Progenitor cell of endocrine pancreas (in vitro differentiated cells): Measurements from ENCODE around the gene LMF2. TPM values are rescaled to one million over a fixed set of nuclear protein-coding genes. Genes with fewer than 3 reads are reported as not detected.

ENCODE experiments used
- DNase-seq: peaks from one replicate; pipeline ENCODE4 v3.0.0; 2021; ENCODE audit warnings: low spot score; ENCODE audit not compliant: unreplicated experiment
- H3K27ac Mint-ChIP-seq: 2 replicates; pipeline ENCODE4 v1.8.0; 2021; ENCODE audit warnings: mild to moderate bottlenecking, moderate library complexity, mixed read lengths
- H3K27me3 Mint-ChIP-seq: 2 replicates; pipeline ENCODE4 v1.8.0; 2021; ENCODE audit warnings: mixed read lengths
- H3K36me3 Mint-ChIP-seq: 2 replicates; pipeline ENCODE4 v1.8.0; 2022; ENCODE audit warnings: mixed read lengths; ENCODE audit not compliant: insufficient read depth
- H3K4me1 Mint-ChIP-seq: 2 replicates; pipeline ENCODE4 v1.8.0; 2021; ENCODE audit warnings: low read depth, mixed read lengths
- H3K4me3 Mint-ChIP-seq: 2 replicates; pipeline ENCODE4 v1.8.0; 2021; ENCODE audit warnings: low read depth, mild to moderate bottlenecking, moderate library complexity, mixed read lengths
- H3K9me3 Mint-ChIP-seq: 2 replicates; pipeline ENCODE4 v1.8.0; 2021; ENCODE audit warnings: low read depth, mixed read lengths
- total RNA-seq: library from RNA; stranded (reverse); gene quantifications from 2 replicates; pipeline ENCODE4 v1.2.1, GENCODE V29; 2021
- TF ChIP-seq, protein P1 (sequence below): fragments of 200-600 bp; sonication (generic); IDR thresholded peaks from one replicate; pipeline ENCODE4 v1.5.0; 2021; ENCODE audit warnings: antibody characterized with exemption, mild to moderate bottlenecking; ENCODE audit not compliant: unreplicated experiment

The LMF2 gene
- total RNA-seq, 1 donor from 2014 or later: 65.5 TPM

DNA sequence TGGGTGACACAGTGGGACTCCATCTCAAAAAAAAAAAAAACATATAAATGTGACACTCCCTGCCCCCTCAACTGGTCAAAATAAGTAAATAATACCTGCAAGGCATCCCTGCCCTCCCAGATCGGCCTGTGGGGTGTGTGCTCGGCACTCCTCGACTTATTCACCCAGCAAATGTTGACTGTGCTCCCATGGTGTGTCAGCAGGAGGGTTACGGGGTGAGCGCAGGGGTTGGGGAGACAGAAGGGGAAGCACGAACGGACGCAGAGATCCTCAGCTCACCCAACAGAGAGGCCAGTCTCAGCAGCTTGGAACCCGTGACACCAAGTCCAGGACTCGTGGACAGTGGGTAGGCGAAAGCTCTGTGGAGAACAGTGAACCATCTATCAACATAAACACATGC is 27.8 kb downstream of the LMF2 start:
- H3K4me1 Mint-ChIP-seq: peaks cover 5% of the 10 kb centered on the region
- H3K9me3 Mint-ChIP-seq: no peaks in the 10 kb centered on the region
- no peaks in the 10 kb centered on the region for H3K36me3 Mint-ChIP-seq
- H3K27me3 Mint-ChIP-seq: peaks cover 32% of the 10 kb centered on the region
- no peak for DNase-seq
- no peak overlapping the region for H3K4me3 Mint-ChIP-seq
- H3K27ac Mint-ChIP-seq: no peak overlapping the region
- TF ChIP-seq, protein P1, sequence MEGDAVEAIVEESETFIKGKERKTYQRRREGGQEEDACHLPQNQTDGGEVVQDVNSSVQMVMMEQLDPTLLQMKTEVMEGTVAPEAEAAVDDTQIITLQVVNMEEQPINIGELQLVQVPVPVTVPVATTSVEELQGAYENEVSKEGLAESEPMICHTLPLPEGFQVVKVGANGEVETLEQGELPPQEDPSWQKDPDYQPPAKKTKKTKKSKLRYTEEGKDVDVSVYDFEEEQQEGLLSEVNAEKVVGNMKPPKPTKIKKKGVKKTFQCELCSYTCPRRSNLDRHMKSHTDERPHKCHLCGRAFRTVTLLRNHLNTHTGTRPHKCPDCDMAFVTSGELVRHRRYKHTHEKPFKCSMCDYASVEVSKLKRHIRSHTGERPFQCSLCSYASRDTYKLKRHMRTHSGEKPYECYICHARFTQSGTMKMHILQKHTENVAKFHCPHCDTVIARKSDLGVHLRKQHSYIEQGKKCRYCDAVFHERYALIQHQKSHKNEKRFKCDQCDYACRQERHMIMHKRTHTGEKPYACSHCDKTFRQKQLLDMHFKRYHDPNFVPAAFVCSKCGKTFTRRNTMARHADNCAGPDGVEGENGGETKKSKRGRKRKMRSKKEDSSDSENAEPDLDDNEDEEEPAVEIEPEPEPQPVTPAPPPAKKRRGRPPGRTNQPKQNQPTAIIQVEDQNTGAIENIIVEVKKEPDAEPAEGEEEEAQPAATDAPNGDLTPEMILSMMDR: no peak

DNA sequence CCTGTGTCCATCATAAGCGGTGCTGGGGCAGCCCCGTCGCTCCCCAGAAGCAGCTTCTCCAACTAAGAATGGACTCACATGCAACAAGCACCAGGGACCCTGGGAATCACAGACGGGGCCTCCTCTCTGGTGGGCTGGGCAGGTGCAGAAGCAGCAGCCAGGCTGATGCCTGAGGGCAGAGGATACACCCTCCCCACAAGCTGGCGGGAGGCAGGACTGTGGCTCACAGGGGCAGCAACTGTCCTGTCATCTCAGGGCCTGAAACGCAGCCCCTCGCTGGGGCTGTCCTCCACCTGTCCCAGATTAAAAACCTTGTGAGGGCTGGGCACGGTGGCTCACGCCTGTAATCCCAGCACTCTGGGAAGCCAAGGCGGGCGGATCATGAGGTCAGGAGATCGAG is 29.6 kb downstream of the LMF2 start:
- TF ChIP-seq, protein P1: no peak
- H3K4me3 Mint-ChIP-seq: no peak overlapping the region
- no peak for DNase-seq
- H3K4me1 Mint-ChIP-seq: peaks cover 17% of the 10 kb centered on the region
- H3K9me3 Mint-ChIP-seq: no peaks in the 10 kb centered on the region
- no peak overlapping the region for H3K27ac Mint-ChIP-seq
- peaks cover 29% of the 10 kb centered on the region for H3K27me3 Mint-ChIP-seq
- peaks cover 1% of the 10 kb centered on the region for H3K36me3 Mint-ChIP-seq

DNA sequence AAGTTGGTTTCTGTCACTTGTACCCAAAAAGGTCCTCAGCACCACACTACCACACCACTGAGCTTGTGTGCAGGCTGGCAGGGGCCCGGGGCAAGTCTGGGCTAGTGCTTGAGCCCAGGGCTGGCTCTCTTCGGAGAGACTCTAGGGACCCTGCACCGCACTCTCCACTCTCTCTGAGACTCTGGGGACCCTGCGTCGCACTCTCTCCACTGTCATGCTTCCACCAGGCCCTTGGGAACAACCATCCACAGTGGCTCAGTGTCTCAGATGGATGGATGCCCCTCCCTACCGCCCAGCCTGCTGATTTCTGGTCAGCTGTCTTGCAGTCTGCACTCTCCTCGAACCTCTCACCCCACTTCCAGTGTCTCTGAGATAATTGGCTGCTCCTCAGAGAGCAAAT is 30.6 kb downstream of the LMF2 start:
- Mint-ChIP-seq H3K9me3 (no peaks in the 10 kb centered on the region), H3K4me1 (peaks cover 20% of the 10 kb centered on the region), H3K27me3 (peaks cover 28% of the 10 kb centered on the region), H3K4me3 (peak overlapping the region; percentile 58), H3K36me3 (peaks cover 1% of the 10 kb centered on the region), H3K27ac (no peak overlapping the region)
- TF ChIP-seq, protein P1: no peak
- no peak for DNase-seq

DNA sequence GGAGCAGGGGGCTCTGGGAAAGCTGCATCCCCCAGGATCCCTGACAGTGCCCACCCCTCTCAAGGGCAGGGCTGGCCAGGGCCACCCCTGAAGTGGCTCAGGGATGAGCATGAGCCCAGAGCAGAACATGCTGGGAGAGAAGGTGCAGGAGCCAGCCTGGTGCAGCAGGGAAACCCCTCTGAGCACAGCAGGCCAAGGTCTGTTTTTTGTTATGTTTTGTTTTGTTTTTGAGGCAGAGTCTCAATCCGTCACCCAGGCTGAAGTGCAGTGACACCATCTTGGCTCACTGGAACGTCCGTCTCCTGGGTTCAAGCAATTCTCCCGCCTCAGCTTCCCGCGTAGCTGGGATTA is 31.9 kb downstream of the LMF2 start:
- Mint-ChIP-seq H3K27me3 (peaks cover 25% of the 10 kb centered on the region), H3K9me3 (no peaks in the 10 kb centered on the region), H3K4me3 (peak overlapping the region; percentile 67), H3K36me3 (peaks cover 1% of the 10 kb centered on the region), H3K27ac (no peak overlapping the region), H3K4me1 (peaks cover 20% of the 10 kb centered on the region)
- DNase-seq: no peak
- TF ChIP-seq, protein P1: no peak

DNA sequence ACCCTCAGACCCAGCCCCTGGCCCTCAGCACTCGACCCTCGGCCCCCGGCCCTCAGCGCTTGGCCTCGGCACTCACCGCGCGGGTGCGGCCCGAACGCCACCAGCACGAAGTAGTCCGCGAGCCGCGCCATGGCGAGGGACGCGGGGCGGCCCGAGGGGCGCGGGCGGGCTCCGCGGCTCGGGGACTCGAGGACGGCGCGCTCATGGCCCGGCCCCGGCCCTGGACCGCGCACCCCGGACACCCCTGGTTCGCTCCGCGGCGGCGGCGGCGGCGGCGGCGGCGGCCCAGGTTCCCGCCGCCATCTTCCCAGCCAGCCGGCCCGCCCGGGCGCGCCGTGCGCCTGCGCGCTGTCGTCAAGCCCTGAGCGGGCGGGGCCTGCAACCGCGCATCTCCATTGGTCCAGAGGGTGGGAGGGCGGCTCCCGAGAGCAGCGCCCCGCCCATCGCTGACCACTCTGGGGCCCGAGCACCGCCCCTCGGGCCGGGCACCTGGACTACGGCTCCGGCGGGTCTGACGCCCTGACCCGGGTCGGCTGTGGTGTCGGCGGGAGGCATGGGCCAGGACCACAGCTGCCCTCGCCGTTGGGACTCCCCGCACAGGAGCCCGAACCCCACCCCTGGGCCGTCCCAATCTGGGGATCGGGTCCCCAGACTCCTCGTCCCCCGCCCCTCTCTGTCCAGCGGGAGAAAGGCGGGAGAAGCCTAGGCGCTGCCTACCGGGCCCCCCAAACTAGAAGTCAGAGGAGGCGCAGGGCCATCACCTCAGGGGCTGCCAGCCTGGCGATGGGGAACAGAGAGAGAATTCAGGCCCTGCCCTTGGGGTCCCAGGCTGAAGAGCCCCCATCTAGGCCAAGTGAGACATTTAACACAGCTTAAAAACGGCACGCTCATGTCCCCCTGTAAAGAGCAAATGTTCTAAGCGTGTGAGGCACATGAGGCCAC is 32.5 kb downstream of the LMF2 start, which contains the start of gene SBF1:
Gene SBF1 (minus strand): TSS at position 326 of the 942 bp plus-strand sequence. CDS start 195 bp downstream, at position 131.
- Mint-ChIP-seq H3K27ac (peak within 1 kb of the TSS; percentile 86), H3K9me3 (no peaks in the 10 kb centered on the region), H3K4me3 (peak within 1 kb of the TSS; percentile 92), H3K36me3 (peaks cover 1% of the 10 kb centered on the region), H3K27me3 (peaks cover 19% of the 10 kb centered on the region), H3K4me1 (peaks cover 25% of the 10 kb centered on the region)
- TF ChIP-seq, protein P1: no peak
- DNase-seq: peak; percentile 92
